PC-3 (cell line): Measurements from ENCODE around the gene PET117.
"Not testable (repeated sequence)": the region's sequence is repeated elsewhere in the genome, so short reads cannot be mapped to it uniquely, and the experiment has no call there.

Experiments used
- CTCF ChIP-seq: fragments of 300-600 bp; sonication (generic); conservative IDR thresholded peaks from 2 replicates; pipeline ENCODE4 v1.5.1; 2017; ENCODE audit warnings: antibody characterized with exemption, low read depth, mild to moderate bottlenecking, low read length
- EZH2phosphoT487 ChIP-seq: fragments of 300-600 bp; sonication (generic); IDR thresholded peaks from 2 replicates; pipeline ENCODE4 v1.6.1; 2018; ENCODE audit warnings: mild to moderate bottlenecking, antibody characterized with exemption, low read length, borderline replicate concordance

GRCh38 chr20:18088841-18089240 is 48.8 kb upstream of the PET117 start:
- not testable (repeated sequence) for TF ChIP-seq EZH2phosphoT487, CTCF
